ENCODE measurements around the gene SGMS2. TPM values are rescaled to one million over a fixed set of nuclear protein-coding genes. Genes with fewer than 3 reads are reported as not detected.

The SGMS2 gene
- total RNA-seq: 0.64 and 1.1 TPM in 2 replicates

DNA sequence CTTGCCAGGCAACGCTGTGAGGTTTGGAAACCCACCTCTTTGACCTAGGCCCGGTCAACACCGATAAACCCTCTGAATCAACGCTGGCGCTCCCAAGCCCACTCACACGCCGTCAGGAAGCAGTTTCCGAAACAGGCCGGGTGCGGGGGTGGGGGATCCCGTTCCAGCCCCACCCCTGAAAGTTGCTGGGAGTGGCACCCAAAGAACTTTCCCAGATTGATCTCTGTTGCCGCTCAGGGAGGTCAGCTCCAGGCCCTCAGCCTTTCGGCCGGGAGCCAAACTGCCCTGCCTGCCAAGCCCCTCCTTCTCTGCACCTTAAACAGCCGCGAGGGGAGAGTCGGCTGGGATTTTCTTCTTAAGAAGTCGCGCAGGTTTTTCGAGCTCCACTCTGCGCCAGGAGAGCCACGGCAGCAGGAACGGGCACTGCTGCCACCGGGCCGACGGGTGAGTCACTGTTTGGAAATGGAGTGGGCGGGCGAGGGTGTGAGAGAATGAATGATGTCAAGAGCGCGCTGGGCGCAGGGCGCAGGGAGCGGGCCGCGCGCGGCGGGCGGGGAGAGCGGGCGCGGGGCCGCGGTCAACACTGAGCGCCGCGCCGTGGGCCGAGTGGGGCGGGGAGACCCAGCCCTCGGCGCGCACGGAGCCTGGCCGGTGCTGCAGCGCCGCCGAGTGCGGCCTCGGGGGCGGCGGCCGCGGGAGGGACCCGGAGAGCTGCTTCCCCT, at the start of gene SGMS2:
TSS of gene SGMS2 (plus strand) at position 583 of the 722 bp plus-strand sequence. CDS start 70,622 bp downstream, outside the sequence.
- peaks cover 55% of the 10 kb centered on the region for H3K27me3 Mint-ChIP-seq (ENCODE audit: insufficient read depth)
- H3K27ac Mint-ChIP-seq: peak within 1 kb of the TSS; percentile 70
- peaks cover 9% of the 10 kb centered on the region for H3K4me1 Mint-ChIP-seq (ENCODE audit: low read depth)
- H3K9me3 Mint-ChIP-seq: no peaks in the 10 kb centered on the region
- no peak for DNase-seq (ENCODE audit: low spot score)
- peak within 1 kb of the TSS; percentile 85 for H3K4me3 Mint-ChIP-seq
- H3K36me3 Mint-ChIP-seq (ENCODE audit: low read depth): no peaks in the 10 kb centered on the region
- intact Hi-C loops (cut with micrococcal nuclease): loop anchor here (1.0 to 5.0 kb wide), 5 partner anchors 67 to 163 kb away; partner anchors contain the start of genes CYP2U1, HADH and PAPSS1

- Mint-ChIP-seq H3K9me3 (peaks cover 20% of the 10 kb centered on the region), H3K27me3 (ENCODE audit: insufficient read depth) (no peaks in the 10 kb centered on the region), H3K36me3 (ENCODE audit: low read depth) (no peaks in the 10 kb centered on the region), H3K27ac (no peak overlapping the region), H3K4me1 (ENCODE audit: low read depth) (no peaks in the 10 kb centered on the region), H3K4me3 (no peak overlapping the region)
- intact Hi-C loops (cut with micrococcal nuclease): no loop called here
- DNase-seq (ENCODE audit: low spot score): no peak
These were observed 46.8 kb upstream of the SGMS2 start for GRCh38 chr4:107777890-107778289.

DNA sequence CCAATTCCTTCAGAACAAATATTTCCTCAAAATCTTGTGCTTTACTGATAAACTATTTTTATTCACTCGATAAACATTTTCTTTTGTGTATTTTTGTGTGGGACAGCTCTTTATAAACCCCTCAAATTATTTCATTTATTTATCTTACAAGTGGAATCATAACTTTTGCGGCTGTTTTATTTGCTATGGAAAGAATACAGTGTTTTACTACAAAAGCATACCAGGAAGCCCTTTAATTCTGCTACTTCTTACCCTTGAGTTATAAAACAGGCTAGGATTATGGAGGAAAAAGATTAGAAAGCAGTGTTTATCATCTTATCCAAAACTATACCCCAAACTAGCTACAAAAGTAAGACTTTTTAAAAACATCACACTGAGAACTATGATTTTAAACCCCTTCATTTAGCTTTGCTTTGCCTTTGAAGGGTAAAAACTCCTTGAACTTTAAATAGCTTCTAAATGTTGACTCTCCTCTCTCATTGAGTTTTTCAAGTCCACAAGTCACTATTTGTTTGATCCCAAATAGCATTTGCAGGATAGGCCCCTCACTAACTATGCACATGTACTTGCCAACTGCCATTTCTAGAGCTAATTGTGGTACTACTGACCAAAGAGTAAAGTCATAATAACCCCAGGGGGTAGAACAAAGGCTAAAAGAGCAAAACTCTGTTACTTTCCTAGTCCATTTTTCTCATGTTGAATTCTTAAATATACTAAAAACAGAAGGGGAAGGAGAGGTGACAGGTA, 45.8 kb upstream of the SGMS2 start:
- H3K4me1 Mint-ChIP-seq (ENCODE audit: low read depth): no peaks in the 10 kb centered on the region
- H3K27me3 Mint-ChIP-seq (ENCODE audit: insufficient read depth): no peaks in the 10 kb centered on the region
- intact Hi-C loops (cut with micrococcal nuclease): no loop called here

DNA sequence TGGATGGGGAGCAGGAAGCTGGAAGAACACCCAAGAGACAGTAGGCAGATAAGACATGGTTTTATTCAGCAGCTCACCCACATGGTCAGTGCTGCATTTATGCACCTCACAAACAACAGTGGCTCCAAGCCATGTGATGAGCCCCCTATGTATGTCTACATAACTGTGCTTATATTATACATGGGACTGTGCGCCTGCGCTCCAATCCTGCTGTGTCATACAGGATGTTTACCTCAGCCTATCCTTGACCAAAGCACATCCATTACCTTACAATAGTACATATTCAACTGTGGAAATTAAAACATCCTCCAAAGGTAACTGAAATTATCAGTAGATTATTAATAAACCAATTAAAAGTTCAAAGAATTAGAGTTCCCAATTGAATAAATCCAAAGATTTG, 44.1 kb upstream of the SGMS2 start:
- no peaks in the 10 kb centered on the region for H3K4me1 Mint-ChIP-seq (ENCODE audit: low read depth)
- no peak overlapping the region for H3K4me3 Mint-ChIP-seq
- no peak for DNase-seq (ENCODE audit: low spot score)
- H3K27me3 Mint-ChIP-seq (ENCODE audit: insufficient read depth): peaks cover 2% of the 10 kb centered on the region
- intact Hi-C loops (cut with micrococcal nuclease): no loop called here
- no peak overlapping the region for H3K27ac Mint-ChIP-seq
- H3K9me3 Mint-ChIP-seq: peaks cover 20% of the 10 kb centered on the region
- no peaks in the 10 kb centered on the region for H3K36me3 Mint-ChIP-seq (ENCODE audit: low read depth)

More for the DNA sequence above, 45.8 kb upstream of the SGMS2 start:
- no peak for DNase-seq (ENCODE audit: low spot score)
- H3K36me3 Mint-ChIP-seq (ENCODE audit: low read depth): no peaks in the 10 kb centered on the region
- H3K9me3 Mint-ChIP-seq: peaks cover 20% of the 10 kb centered on the region
- H3K27ac Mint-ChIP-seq: no peak overlapping the region
- no peak overlapping the region for H3K4me3 Mint-ChIP-seq

DNA sequence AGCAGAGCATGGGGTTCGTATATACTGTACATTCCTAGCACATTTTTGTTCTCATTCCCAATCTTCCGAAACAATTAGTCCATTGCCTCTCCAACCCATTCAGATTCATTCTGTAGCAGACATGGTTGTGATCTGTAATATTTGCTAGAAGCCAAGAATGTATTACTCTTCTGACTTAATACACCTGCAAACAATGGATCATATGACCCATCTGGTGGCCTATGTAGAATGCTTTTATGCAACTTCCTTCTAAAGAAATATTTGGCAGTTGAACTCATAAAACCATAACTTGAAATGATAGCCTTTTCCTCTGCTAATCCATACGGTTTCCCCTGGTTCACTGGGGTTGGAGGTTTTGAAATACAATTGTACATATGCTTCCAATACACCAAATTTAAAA, 32.8 kb upstream of the SGMS2 start:
- DNase-seq (ENCODE audit: low spot score): no peak
- intact Hi-C loops (cut with micrococcal nuclease): no loop called here
- Mint-ChIP-seq H3K4me3 (no peak overlapping the region), H3K27ac (no peak overlapping the region), H3K36me3 (ENCODE audit: low read depth) (no peaks in the 10 kb centered on the region), H3K27me3 (ENCODE audit: insufficient read depth) (peaks cover 15% of the 10 kb centered on the region), H3K9me3 (no peaks in the 10 kb centered on the region), H3K4me1 (ENCODE audit: low read depth) (no peaks in the 10 kb centered on the region)

DNA sequence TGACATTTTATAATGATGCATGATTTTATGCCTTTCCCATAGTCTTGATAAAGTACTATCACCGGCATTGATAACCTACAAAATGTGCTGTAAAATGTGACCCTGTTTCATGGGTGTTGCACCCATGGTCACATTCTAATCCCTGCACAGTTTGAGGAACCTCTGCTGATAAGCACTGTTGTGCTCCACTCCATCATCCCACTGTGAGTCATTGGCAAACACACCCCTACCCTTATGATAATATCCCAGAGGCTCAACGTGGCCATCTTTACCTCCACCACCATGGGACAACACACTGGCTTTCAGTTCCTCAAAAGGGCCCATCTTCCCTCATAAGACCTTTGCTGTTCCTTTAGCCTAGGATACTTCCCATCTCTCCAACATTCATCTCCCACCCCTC, 32.0 kb upstream of the SGMS2 start:
- Mint-ChIP-seq H3K4me1 (ENCODE audit: low read depth) (no peaks in the 10 kb centered on the region), H3K4me3 (no peak overlapping the region), H3K27ac (no peak overlapping the region), H3K36me3 (ENCODE audit: low read depth) (no peaks in the 10 kb centered on the region), H3K9me3 (no peaks in the 10 kb centered on the region), H3K27me3 (ENCODE audit: insufficient read depth) (peaks cover 18% of the 10 kb centered on the region)
- no peak for DNase-seq (ENCODE audit: low spot score)
- intact Hi-C loops (cut with micrococcal nuclease): no loop called here

- peaks cover 18% of the 10 kb centered on the region for H3K27me3 Mint-ChIP-seq (ENCODE audit: insufficient read depth)
- H3K27ac Mint-ChIP-seq: no peak overlapping the region
- no peaks in the 10 kb centered on the region for H3K4me1 Mint-ChIP-seq (ENCODE audit: low read depth)
- intact Hi-C loops (cut with micrococcal nuclease): no loop called here
- H3K4me3 Mint-ChIP-seq: no peak overlapping the region
- H3K36me3 Mint-ChIP-seq (ENCODE audit: low read depth): no peaks in the 10 kb centered on the region
- no peaks in the 10 kb centered on the region for H3K9me3 Mint-ChIP-seq
- DNase-seq (ENCODE audit: low spot score): no peak
These were observed 30.7 kb upstream of the SGMS2 start for GRCh38 chr4:107793996-107794395.

DNA sequence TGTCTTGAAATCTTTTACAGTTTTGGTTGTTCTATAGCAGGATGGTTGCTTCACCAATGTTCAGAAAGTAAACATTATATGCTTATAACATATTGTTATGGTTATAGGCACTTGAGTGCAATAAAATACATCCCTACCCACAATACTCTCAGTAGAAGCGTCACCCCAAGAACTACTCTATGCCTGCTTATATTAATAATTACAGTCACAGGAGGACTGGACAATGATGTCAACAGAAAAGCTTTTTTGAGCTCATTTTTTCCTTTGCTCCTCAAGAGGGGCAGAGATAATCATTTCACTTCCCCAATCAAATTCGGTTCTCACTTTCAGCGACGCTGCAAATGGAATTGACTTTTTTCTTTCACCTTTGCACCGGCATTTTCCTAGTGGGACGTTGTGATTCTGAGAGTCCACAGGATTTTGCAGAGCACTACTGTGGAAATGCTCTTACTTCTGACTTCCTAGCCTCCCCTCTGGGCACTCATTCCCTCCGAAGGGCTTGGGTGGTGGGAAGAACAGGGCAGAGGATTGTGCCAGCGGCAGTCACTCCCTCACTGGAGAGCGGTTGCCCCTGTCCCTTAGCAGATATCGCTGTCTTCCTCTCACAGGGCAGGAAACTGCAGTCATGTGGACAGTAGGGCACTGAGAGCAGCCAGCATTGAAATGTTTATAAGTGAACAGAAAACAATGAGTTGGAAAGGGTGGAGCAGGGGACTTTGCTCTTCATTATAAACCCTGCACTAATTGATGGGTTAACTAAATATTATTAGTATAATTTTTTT, 24.9 kb upstream of the SGMS2 start:
- H3K4me3 Mint-ChIP-seq: no peak overlapping the region
- H3K9me3 Mint-ChIP-seq: no peaks in the 10 kb centered on the region
- H3K36me3 Mint-ChIP-seq (ENCODE audit: low read depth): no peaks in the 10 kb centered on the region
- H3K27ac Mint-ChIP-seq: no peak overlapping the region
- H3K27me3 Mint-ChIP-seq (ENCODE audit: insufficient read depth): peaks cover 17% of the 10 kb centered on the region
- no peaks in the 10 kb centered on the region for H3K4me1 Mint-ChIP-seq (ENCODE audit: low read depth)
- no peak for DNase-seq (ENCODE audit: low spot score)
- intact Hi-C loops (cut with micrococcal nuclease): no loop called here

DNA sequence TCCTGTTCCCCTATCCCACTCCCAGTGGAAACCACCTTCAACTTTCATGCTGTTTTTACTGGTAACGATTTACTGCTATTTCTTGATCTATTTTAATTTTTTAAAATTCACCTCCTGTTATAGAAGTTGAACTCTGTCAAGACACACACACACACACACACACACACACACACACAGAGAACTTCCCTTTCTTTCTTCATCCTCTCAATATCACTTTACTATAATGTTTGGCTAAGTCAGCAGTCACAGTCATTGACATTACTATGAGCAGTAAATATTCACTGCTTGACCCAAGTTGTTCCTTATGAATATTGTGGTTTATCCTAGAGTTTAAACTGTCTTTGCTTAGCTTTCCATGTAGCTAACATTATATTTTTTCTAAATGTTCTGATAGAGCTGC, 24.0 kb upstream of the SGMS2 start:
- H3K4me1 Mint-ChIP-seq (ENCODE audit: low read depth): no peaks in the 10 kb centered on the region
- intact Hi-C loops (cut with micrococcal nuclease): no loop called here
- peaks cover 10% of the 10 kb centered on the region for H3K27me3 Mint-ChIP-seq (ENCODE audit: insufficient read depth)
- H3K4me3 Mint-ChIP-seq: no peak overlapping the region
- no peaks in the 10 kb centered on the region for H3K36me3 Mint-ChIP-seq (ENCODE audit: low read depth)
- H3K27ac Mint-ChIP-seq: no peak overlapping the region
- no peaks in the 10 kb centered on the region for H3K9me3 Mint-ChIP-seq
- DNase-seq (ENCODE audit: low spot score): no peak

DNA sequence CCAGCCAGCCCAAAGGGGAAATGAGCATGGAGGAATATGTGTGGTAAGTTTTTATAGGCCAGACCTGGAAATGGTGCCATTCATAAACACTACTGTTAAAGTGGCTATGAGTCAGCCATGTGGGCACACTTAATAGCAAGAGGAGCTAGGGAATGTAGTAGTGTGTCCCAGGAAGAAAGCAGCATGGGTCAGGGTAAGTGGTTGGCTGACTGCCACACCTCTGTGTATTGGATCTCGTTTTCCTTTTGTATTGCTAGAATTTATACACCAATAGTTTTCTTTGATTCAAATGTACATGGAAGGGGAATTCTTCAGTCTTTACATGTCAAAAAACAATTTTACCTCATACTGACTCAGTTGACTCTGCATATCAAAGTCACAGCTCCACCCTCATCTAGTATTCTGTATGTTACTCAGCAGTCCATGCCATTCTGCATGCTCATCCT, 22.9 kb upstream of the SGMS2 start:
- no peak overlapping the region for H3K27ac Mint-ChIP-seq
- H3K9me3 Mint-ChIP-seq: no peaks in the 10 kb centered on the region
- H3K36me3 Mint-ChIP-seq (ENCODE audit: low read depth): no peaks in the 10 kb centered on the region
- no peaks in the 10 kb centered on the region for H3K4me1 Mint-ChIP-seq (ENCODE audit: low read depth)
- DNase-seq (ENCODE audit: low spot score): no peak
- peaks cover 6% of the 10 kb centered on the region for H3K27me3 Mint-ChIP-seq (ENCODE audit: insufficient read depth)
- intact Hi-C loops (cut with micrococcal nuclease): no loop called here
- no peak overlapping the region for H3K4me3 Mint-ChIP-seq

DNA sequence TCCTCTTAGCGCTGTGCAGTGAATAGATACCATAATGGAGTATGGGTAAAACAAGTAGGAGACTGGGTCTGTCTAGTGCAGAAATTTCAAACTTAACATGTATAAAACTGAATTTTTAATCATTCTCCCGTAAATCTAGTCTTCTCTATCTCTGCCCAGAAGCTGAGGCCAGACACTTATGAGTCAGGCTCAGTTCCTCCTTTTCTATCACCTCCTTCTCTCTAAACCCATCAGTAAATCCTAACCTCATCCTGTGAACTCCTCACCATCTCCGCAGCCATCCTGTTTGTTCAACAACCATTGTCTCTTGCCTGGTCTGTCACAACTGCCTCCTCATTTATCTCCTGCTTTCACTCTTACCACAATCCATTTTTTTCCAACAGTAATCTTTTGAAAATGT, 19.8 kb upstream of the SGMS2 start:
- DNase-seq (ENCODE audit: low spot score): no peak
- Mint-ChIP-seq H3K27me3 (ENCODE audit: insufficient read depth) (peaks cover 5% of the 10 kb centered on the region), H3K27ac (no peak overlapping the region), H3K9me3 (no peaks in the 10 kb centered on the region), H3K4me1 (ENCODE audit: low read depth) (no peaks in the 10 kb centered on the region), H3K4me3 (no peak overlapping the region), H3K36me3 (ENCODE audit: low read depth) (no peaks in the 10 kb centered on the region)
- intact Hi-C loops (cut with micrococcal nuclease): no loop called here

DNA sequence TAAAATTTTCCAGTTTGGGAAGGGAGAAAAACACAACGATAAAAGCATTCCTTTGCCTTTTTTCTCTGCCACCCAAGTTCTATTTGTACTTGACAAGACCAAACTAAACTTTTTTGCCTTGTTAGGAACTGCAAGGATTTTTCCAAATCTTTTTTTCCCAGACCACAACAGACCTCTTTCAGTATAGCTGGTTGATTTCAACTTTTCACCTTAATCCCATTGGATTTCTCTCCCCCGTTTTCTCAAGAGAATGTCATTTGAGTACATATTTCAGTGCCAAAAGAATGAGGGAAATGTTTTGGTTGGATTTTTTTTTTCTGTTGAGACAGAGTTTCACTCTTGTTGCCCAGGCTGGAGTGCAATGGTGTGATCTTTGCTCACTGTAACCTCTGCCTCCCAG, 18.5 kb upstream of the SGMS2 start:
- DNase-seq (ENCODE audit: low spot score): no peak
- no peaks in the 10 kb centered on the region for H3K9me3 Mint-ChIP-seq
- no peak overlapping the region for H3K27ac Mint-ChIP-seq
- no peak overlapping the region for H3K4me3 Mint-ChIP-seq
- H3K4me1 Mint-ChIP-seq (ENCODE audit: low read depth): no peaks in the 10 kb centered on the region
- intact Hi-C loops (cut with micrococcal nuclease): no loop called here
- H3K27me3 Mint-ChIP-seq (ENCODE audit: insufficient read depth): peaks cover 6% of the 10 kb centered on the region
- no peaks in the 10 kb centered on the region for H3K36me3 Mint-ChIP-seq (ENCODE audit: low read depth)

GRCh38 chr4:107808572-107808971, 16.2 kb upstream of the SGMS2 start:
- no peak overlapping the region for H3K27ac Mint-ChIP-seq

More at GRCh38 chr4:107808572-107808971, 16.2 kb upstream of the SGMS2 start:
- no peaks in the 10 kb centered on the region for H3K36me3 Mint-ChIP-seq (ENCODE audit: low read depth)
- H3K27me3 Mint-ChIP-seq (ENCODE audit: insufficient read depth): peaks cover 4% of the 10 kb centered on the region
- no peak for DNase-seq (ENCODE audit: low spot score)
- H3K4me1 Mint-ChIP-seq (ENCODE audit: low read depth): no peaks in the 10 kb centered on the region
- intact Hi-C loops (cut with micrococcal nuclease): no loop called here
- H3K4me3 Mint-ChIP-seq: no peak overlapping the region
- no peaks in the 10 kb centered on the region for H3K9me3 Mint-ChIP-seq

All from activated T-helper 1 cell treated with anti-CD3 and anti-CD28 coated beads, Interleukin-12 subunit alpha, Interleukin-12 subunit beta, Interleukin-2, Interleukin-4 antibody, amounts not matched to agents 30 ng/mL and 10 ng/mL and 1 ng/mL, durations not matched to agents 14 hours and 24 hours and 36 hours (primary cell).